Mesenchymal stem cell (in vitro differentiated cells and primary cell): ENCODE data around the gene G2E3.

Experiments
- DNase-seq: peaks from one replicate; pipeline ENCODE4 v3.0.0-alpha.2; 2013
- H2AFZ ChIP-seq: one replicate; pipeline ENCODE4 v1.6.1; 2013; ENCODE audit warnings: low read depth, mild to moderate bottlenecking, control low read depth, inconsistent platforms, low read length, moderate library complexity
- H2AK5ac ChIP-seq: 2 replicates; pipeline ENCODE4 v1.6.1; 2013; ENCODE audit warnings: low read length, moderate library complexity, mild to moderate bottlenecking, inconsistent platforms; ENCODE audit not compliant: severe bottlenecking
- H2BK120ac ChIP-seq: one replicate; pipeline ENCODE4 v1.6.1; 2013; ENCODE audit warnings: low read depth, mild to moderate bottlenecking, inconsistent platforms, low read length, moderate library complexity
- H2BK12ac ChIP-seq, 2 experiments: one replicate each; pipeline ENCODE4 v1.6.1; 2013; ENCODE audit warnings: inconsistent platforms in 2 of 2, low read length in 2 of 2, mild to moderate bottlenecking in 2 of 2, moderate library complexity in 2 of 2, control low read depth in 1 of 2
- H2BK15ac ChIP-seq: one replicate; pipeline ENCODE4 v1.6.1; 2013; ENCODE audit warnings: mild to moderate bottlenecking, low read depth, inconsistent platforms; ENCODE audit not compliant: poor library complexity, severe bottlenecking
- H2BK5ac ChIP-seq: 2 replicates; pipeline ENCODE4 v1.6.1; 2013; ENCODE audit warnings: low read depth, mild to moderate bottlenecking, low read length, control low read depth, inconsistent platforms; ENCODE audit not compliant: poor library complexity, severe bottlenecking
- H3K14ac ChIP-seq, 2 experiments: one replicate each; pipeline ENCODE4 v1.6.1; 2013; ENCODE audit warnings: inconsistent platforms in 2 of 2, low read length in 2 of 2, control low read depth in 1 of 2, mild to moderate bottlenecking in 1 of 2, moderate library complexity in 1 of 2
- H3K18ac ChIP-seq, 2 experiments: one replicate each; pipeline ENCODE4 v1.6.1; 2013; ENCODE audit warnings: inconsistent platforms in 2 of 2, low read length in 2 of 2, control low read depth in 1 of 2, low read depth in 1 of 2, mild to moderate bottlenecking in 1 of 2
- H3K23ac ChIP-seq, 2 experiments: one replicate each; pipeline ENCODE4 v1.6.1; 2013; ENCODE audit warnings: inconsistent platforms in 2 of 2, low read length in 2 of 2, mild to moderate bottlenecking in 2 of 2, moderate library complexity in 2 of 2, control low read depth in 1 of 2
- H3K27ac ChIP-seq: 2 replicates; pipeline ENCODE4 v1.5.1; 2013; ENCODE audit warnings: mild to moderate bottlenecking, moderate library complexity, low read length, control low read depth, inconsistent platforms; ENCODE audit not compliant: poor library complexity, severe bottlenecking
- H3K27me3 ChIP-seq, 2 experiments: 2 replicates each; pipeline versions ENCODE4 v1.6.1 to v1.7.0; 2013; ENCODE audit warnings: low read length in 2 of 2, mild to moderate bottlenecking in 2 of 2, moderate library complexity in 2 of 2, control low read depth in 1 of 2, inconsistent platforms in 1 of 2; ENCODE audit not compliant: control insufficient read depth in 1 of 2, insufficient read depth in 1 of 2
- H3K36me3 ChIP-seq, 2 experiments: 2 replicates each; pipeline versions ENCODE4 v1.6.1 to v1.7.0; 2013; ENCODE audit warnings: low read length in 2 of 2, control low read depth in 1 of 2, inconsistent platforms in 1 of 2, low read depth in 1 of 2, mild to moderate bottlenecking in 1 of 2; ENCODE audit not compliant: insufficient read depth in 2 of 2, control insufficient read depth in 1 of 2
- H3K4ac ChIP-seq, 2 experiments: one replicate each; pipeline ENCODE4 v1.6.1; 2013; ENCODE audit warnings: inconsistent platforms in 2 of 2, low read length in 2 of 2, mild to moderate bottlenecking in 2 of 2, moderate library complexity in 2 of 2, control low read depth in 1 of 2, low read depth in 1 of 2
- H3K4me1 ChIP-seq: 2 replicates; pipeline ENCODE4 v1.6.1; 2013; ENCODE audit warnings: low read depth, low read length, control low read depth; ENCODE audit not compliant: control insufficient read depth, insufficient read depth
- H3K4me2 ChIP-seq: 2 replicates; pipeline ENCODE4 v1.6.1; 2013; ENCODE audit warnings: low read length, mild to moderate bottlenecking, inconsistent platforms; ENCODE audit not compliant: poor library complexity, severe bottlenecking
- H3K4me3 ChIP-seq, 2 experiments: 2 replicates each; pipeline versions ENCODE4 v1.5.1 to v1.7.0; 2013; ENCODE audit warnings: low read length in 2 of 2, mild to moderate bottlenecking in 2 of 2, control low read depth in 1 of 2, low read depth in 1 of 2; ENCODE audit not compliant: insufficient read depth in 1 of 2
- H3K79me1 ChIP-seq: replicated peaks from 2 replicates; pipeline ENCODE4 v1.6.1; 2013; ENCODE audit warnings: mild to moderate bottlenecking, control low read depth, low read length, inconsistent platforms; ENCODE audit not compliant: poor library complexity, severe bottlenecking
- H3K9ac ChIP-seq: 2 replicates; pipeline ENCODE4 v1.7.0; 2013; ENCODE audit warnings: mild to moderate bottlenecking, low read length, moderate library complexity
- H3K9me3 ChIP-seq: 2 replicates; pipeline ENCODE4 v1.7.0; 2013; ENCODE audit warnings: mild to moderate bottlenecking, low read length; ENCODE audit not compliant: control insufficient read depth
- H4K8ac ChIP-seq: one replicate; pipeline ENCODE4 v1.6.1; 2013; ENCODE audit warnings: inconsistent platforms, mild to moderate bottlenecking, low read length, moderate library complexity
- H4K91ac ChIP-seq: one replicate; pipeline ENCODE4 v1.6.1; 2013; ENCODE audit warnings: mild to moderate bottlenecking, low read length, inconsistent platforms
- WGBS: methylation state at CpG from one replicate; pipeline ENCODE4 v1.1.7; 2013; ENCODE audit warnings: mixed read lengths; 5-methylcytosine and 5-hydroxymethylcytosine counted together

Gene G2E3

GRCh38 chr14:30620178-30620577 is 61.2 kb downstream of the G2E3 start:
- whole genome bisulfite sequencing, result 50% methylated on average over 1 of the region's 1 CpG
- Histone ChIP-seq H3K18ac (no peak overlapping the region), H3K4ac (no peak overlapping the region), H3K36me3 (peaks cover 0 to 19% of the 10 kb centered on the region in 2 experiments), H3K4me1 (peaks cover 6% of the 10 kb centered on the region), H3K4me3 (no peak overlapping the region), H4K8ac (no peak overlapping the region), H2BK5ac (no peak overlapping the region), H4K91ac (no peak overlapping the region), H3K23ac (no peak overlapping the region), H2AK5ac (no peak overlapping the region), H3K4me2 (no peak overlapping the region), H2BK12ac (no peak overlapping the region), H3K9ac (no peak overlapping the region), H2BK15ac (no peak overlapping the region), H2AFZ (no peak overlapping the region), H3K27ac (no peak overlapping the region), H3K79me1 (peaks cover 2% of the 10 kb centered on the region), H3K27me3 (no peaks in the 10 kb centered on the region), H2BK120ac (no peak overlapping the region), H3K9me3 (no peaks in the 10 kb centered on the region), H3K14ac (no peak overlapping the region)
- DNase-seq, result peak; percentile 58

GRCh38 chr14:30621354-30621939 is 62.5 kb downstream of the G2E3 start:
- 35% methylated on average over 17 of the region's 17 CpGs for WGBS
- Histone ChIP-seq H3K14ac (no peak overlapping the region), H3K4me2 (peak overlapping the region; percentile 62), H3K79me1 (peaks cover 2% of the 10 kb centered on the region), H3K18ac (peak overlapping the region in 1 of 2 experiments; percentile 12), H4K91ac (peak overlapping the region; percentile 60), H2BK5ac (no peak overlapping the region), H3K9me3 (no peaks in the 10 kb centered on the region), H2BK120ac (no peak overlapping the region), H2BK15ac (peak overlapping the region; percentile 56), H3K9ac (peak overlapping the region; percentile 96), H3K27ac (peak overlapping the region; percentile 67), H3K23ac (no peak overlapping the region), H3K27me3 (no peaks in the 10 kb centered on the region), H3K4ac (peak overlapping the region; percentile 8 to 62), H2BK12ac (no peak overlapping the region), H2AFZ (no peak overlapping the region), H3K4me1 (peaks cover 9% of the 10 kb centered on the region), H2AK5ac (peak overlapping the region; percentile 33), H3K4me3 (peak overlapping the region in 1 of 2 experiments; percentile 92), H3K36me3 (peaks cover 0 to 6% of the 10 kb centered on the region in 2 experiments), H4K8ac (peak overlapping the region; percentile 71)
- no peak for DNase-seq

GRCh38 chr14:30621940-30622830 is 63.2 kb downstream of the G2E3 start, which contains the start of gene SCFD1:
SCFD1 (plus strand) TSS chr14:30622319; CDS start chr14:30622339, 20 bp downstream.
- H4K8ac ChIP-seq, result peak within 1 kb of the TSS; percentile 87
- WGBS, result 2% methylated on average over 26 of the region's 35 CpGs

More at GRCh38 chr14:30621940-30622830, 63.2 kb downstream of the G2E3 start, which contains the start of gene SCFD1:
- Histone ChIP-seq H2BK12ac (peak within 1 kb of the TSS in 1 of 2 experiments; percentile 78), H3K36me3 (peaks cover 0 to under 1% of the 10 kb centered on the region in 2 experiments), H3K4me1 (peaks cover 10% of the 10 kb centered on the region), H3K18ac (peak within 1 kb of the TSS; percentile 96 to 98), H3K4ac (peak within 1 kb of the TSS; percentile 91 to 93), H3K9ac (peak within 1 kb of the TSS; percentile 96), H3K4me3 (peak within 1 kb of the TSS; percentile 86 to 92), H3K23ac (peak within 1 kb of the TSS in 1 of 2 experiments; percentile 72), H4K91ac (peak within 1 kb of the TSS; percentile 91), H3K79me1 (peaks cover 2% of the 10 kb centered on the region), H3K27me3 (no peaks in the 10 kb centered on the region), H3K14ac (peak within 1 kb of the TSS in 1 of 2 experiments; percentile 97), H3K27ac (peak within 1 kb of the TSS; percentile 98), H2BK120ac (peak within 1 kb of the TSS; percentile 68), H3K9me3 (no peaks in the 10 kb centered on the region), H2AK5ac (peak within 1 kb of the TSS; percentile 94), H2BK15ac (peak within 1 kb of the TSS; percentile 56), H2BK5ac (peak within 1 kb of the TSS; percentile 97), H3K4me2 (peak within 1 kb of the TSS; percentile 62), H2AFZ (peak within 1 kb of the TSS; percentile 76)
- peak; percentile 91 for DNase-seq
